Right hindlimb (tissue), 1 donor: ENCODE measurements around the gene TFEB.

Source experiments
- DNase-seq: peaks from one replicate; pipeline ENCODE4 v3.0.0-alpha.2; 2018

The TFEB gene

GRCh38 chr6:41650120-41650519 is 85.3 kb downstream of the TFEB start:
- peak; percentile 10 for DNase-seq

DNA sequence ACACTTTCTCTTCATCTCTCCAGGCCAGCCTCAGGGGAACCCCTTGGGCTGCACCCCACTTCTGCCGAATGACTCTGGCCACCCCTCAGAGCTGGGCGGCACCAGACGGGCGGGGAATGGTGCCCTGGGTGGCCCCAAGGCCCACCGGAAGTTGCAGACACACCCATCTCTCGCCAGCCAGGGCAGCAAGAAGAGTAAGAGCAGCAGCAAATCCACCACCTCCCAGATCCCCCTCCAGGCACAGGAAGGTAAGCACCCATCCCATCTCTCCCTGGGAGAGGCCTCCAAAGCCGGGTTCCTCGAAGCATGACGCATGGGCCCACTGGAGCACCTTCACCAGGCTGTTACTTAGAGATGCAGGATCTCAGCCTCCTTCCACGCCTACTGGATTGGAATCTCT is 85.8 kb downstream of the TFEB start:
- peak; percentile 12 for DNase-seq

- DNase-seq: peak; percentile 83
These were observed 86.5 kb downstream of the TFEB start for GRCh38 chr6:41648921-41649320.

- DNase-seq: no peak
These were observed 87.3 kb downstream of the TFEB start for GRCh38 chr6:41648070-41648585.

GRCh38 chr6:41647061-41647511 is 88.3 kb downstream of the TFEB start:
- no peak for DNase-seq

DNA sequence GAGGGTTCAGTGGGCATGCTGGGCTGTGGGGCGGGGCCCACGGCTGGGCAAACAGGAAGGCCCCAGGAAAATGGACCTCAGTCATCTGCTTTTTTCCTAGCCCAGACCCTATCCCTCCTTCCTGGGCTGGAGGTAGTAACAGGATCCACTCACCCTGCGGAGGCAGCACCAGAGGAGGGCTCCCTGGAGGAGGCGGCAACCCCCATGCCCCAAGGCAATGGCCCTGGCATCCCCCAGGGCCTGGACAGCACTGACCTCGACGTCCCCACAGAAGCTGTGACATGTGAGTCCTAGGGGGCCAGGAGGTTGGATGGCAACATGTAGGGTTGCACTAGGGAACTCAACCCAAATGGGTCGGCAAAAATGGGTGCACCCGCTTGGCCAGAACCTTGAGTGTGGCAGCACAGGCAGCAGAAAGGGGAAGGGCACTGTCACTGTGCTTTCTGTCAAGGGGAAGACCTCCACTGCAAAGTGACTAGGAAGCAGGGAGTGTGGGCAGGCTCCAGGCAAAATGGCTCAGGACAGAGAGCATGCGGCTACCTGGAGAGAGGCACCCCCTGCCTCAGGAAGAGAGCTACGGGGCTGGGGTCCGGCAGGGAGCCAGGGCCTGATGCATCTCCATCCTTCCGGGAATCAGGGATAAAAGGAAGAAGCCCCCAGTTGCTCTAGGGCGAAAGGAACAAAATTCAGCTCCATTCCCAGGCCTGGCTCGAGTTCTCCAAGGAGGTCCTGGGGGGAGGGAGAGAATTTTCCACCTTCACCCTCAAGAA is 89.2 kb downstream of the TFEB start:
- DNase-seq: no peak

DNA sequence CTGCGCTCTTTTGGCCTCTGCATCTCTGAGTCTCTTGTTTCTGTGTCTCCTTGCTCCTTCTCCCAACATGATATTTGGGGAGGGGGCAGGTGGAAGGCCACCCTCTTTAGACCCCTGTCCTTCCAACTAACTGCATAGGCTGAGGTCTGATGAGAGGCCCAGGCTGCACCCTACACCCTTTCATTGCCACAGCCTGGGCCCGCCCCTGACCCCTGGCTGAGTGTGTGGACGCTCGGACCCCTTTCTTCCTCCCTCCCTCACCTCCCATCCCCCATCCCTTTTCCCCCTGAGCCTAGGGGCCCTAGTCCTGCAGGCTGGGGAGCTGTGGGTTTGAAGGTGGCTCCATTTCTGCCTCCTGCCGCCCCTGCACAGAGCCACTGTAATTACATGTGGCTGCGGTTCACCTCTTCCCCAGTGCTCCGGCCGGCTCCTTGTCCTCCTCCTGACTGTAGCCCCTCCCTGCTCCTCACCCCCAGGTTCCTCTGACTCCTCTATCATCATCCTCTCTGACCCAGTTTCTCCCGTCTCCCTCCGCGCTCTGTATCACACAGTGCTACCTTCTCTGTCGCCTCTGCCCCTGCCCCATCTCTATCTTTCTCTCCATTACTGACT is 90.3 kb downstream of the TFEB start:
- peak; percentile 59 for DNase-seq

DNA sequence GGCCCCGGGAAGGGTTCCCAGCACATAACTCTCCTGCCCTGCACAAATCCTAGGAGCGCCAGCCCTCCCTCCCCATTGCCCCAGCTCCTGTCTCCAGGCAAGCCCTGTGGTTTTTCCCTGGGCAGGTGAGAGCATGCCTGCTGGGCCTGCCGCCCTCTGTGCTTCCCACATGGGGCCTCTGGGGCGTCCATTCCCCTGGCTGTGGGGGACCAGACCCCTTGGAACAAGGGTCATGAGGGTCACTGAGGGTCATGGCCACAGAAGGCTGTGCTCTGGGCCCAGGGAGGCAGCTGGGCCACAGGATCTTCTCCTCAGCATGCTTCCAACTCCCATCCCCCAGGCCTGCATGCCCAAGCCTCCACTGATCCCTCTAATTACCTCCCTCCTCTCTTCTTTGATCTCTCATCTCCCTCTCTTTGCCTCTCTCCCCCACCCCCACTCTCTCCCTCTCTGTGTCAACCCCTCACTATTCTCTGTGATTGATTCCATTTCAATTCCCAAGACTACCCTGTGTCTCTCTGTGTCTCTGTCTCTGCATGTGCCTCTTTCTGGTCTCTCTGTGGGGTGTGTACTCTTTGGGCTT is 91.0 kb downstream of the TFEB start:
- no peak for DNase-seq

DNA sequence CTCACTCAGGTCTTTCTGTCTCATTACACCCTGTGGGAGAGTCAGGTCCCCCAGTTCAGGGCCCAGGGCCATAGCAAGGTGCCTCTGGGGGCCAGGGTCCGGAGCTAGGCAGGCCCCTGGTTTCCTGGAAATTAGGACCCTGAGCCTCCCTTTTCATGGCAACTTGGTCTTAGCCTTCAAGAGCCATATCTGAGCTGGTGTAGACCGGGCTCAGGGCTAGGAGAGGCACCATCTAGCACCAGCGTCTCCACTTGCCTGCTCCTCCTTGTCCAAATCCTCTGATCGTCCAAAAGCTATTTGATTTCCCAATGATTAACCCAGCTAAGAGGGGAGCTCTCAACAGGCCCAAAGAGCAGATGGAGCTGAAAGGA is 91.5 kb downstream of the TFEB start:
- DNase-seq: no peak

- peak; percentile 26 for DNase-seq
These were observed 92.2 kb downstream of the TFEB start for GRCh38 chr6:41642960-41643898.

GRCh38 chr6:41642090-41642959 is 93.1 kb downstream of the TFEB start:
- peak; percentile 24 for DNase-seq

DNA sequence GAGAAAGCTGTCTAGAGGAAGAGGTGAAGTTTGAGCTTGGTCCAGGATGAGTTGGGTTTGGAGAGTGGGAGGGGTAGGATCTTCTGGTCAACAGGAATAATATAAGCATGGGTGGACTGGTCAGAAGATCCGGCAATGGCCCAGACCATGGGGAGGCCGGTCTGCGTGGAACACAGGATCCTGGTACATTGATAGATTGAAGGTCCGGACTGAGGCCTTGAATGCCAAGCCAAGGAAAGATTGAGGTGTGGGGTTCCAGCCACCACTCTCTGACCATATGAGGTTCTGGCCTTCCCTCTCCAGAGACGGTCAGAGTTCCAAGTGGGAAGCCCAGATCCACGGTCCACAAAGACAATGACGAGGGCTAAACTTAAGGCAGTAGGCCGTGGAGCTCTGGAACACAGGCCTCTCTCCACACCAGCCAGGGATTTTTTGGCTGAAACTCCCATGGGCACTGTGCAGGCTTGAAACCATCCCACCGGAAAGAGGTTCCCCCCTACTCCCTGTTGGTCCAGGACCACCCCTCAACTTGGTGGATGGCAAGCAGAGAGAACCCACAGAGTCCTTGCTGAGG is 94.0 kb downstream of the TFEB start:
- DNase-seq: peak; percentile 24

DNA sequence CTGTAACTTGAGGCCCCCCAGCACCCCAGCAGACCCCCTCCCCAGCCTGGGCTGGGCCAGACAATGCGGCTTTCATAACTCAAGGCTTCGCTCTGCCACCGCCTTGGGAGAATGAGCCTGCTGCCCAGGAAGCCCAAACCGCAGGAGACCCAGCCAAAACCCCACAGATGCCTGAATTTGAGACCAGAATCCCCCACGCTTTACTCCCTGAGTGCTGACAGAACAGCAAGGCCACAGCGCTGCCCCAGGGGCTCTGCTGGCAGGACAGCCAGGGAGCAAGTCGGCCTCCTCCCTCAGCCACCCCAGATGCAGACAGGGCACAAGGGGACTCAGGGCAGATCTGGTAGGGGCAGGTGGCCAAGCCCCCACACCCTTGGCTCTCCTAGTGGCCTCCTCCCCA is 95.0 kb downstream of the TFEB start:
- DNase-seq: peak; percentile 79

DNA sequence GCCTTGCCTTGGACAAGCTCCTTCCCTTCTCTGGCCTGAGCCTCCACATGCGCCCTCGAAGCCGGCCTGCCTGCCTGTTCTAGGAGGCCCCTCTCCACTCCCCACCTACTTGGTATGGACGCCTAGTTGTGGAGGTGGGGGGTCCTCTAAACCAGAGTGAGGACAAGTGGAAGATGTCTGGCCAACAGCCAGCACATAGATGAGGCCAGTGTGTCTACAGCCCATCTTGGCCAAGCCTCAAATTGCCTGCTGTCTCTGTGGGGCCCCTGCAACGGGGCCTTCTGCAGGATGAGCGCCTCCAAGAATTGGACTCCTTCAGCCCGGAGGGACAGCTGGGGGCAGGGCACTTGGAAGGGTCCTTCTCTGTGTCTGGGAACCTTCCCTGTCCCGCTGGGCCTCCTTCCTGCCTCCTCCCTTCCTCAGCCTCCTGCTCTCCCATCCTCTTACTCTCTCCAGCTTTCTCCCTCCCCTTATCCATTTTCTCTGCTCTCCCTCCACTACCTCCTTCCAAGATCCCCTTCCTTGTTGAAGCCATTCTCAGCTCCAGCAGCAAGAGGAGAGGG is 95.5 kb downstream of the TFEB start:
- DNase-seq: peak; percentile 89

- DNase-seq: peak; percentile 86
These were observed 96.2 kb downstream of the TFEB start for GRCh38 chr6:41638935-41639808.

GRCh38 chr6:41638002-41638934 is 97.1 kb downstream of the TFEB start, which contains the start of gene MDFI:
Gene MDFI, plus strand, starts transcription at chr6:41638468. Its CDS starts 282 bp downstream, at chr6:41638750.
- peak; percentile 91 for DNase-seq

- DNase-seq: no peak
These were observed 98.0 kb downstream of the TFEB start for GRCh38 chr6:41637194-41638001.

DNA sequence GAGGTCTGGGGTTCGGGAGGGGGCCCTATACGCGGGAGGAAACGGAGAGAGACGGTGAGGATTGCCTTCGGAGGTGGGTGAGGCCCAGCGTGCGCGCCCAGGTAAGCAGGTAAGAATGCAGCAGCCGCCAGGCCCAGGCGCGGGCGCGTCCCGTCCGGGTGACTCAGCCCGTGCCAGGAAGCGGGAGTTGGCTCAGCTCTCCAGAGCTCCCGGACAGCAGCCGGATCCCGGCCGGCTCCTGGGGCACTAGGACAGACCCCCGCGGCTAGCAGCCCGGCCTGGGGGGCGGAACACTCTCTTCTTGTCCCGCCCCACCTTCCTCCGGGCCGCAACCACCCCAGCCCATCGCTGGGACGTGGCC is 98.6 kb downstream of the TFEB start:
- peak; percentile 57 for DNase-seq
